Keratinocyte (primary cell): ENCODE results near the gene CCDC170. TPM values are rescaled to one million over a fixed set of nuclear protein-coding genes. Genes with fewer than 3 reads are reported as not detected.

Experiments
- DNase-seq: peaks from one replicate; pipeline ENCODE4 v3.0.0-alpha.2; 2011; ENCODE audit warnings: low read depth, missing footprints, low spot score
- FAIRE-seq: peaks from 2 replicates; lab custom pipeline; 2011; peaks lifted over from hg19 to GRCh38; lab: Jason Lieb, UNC
- H2AFZ ChIP-seq: 2 replicates; pipeline ENCODE4 v1.6.0; 2012; ENCODE audit warnings: low read length, control low read depth, inconsistent platforms; ENCODE audit not compliant: control insufficient read depth
- H3K27ac ChIP-seq: 2 replicates; pipeline ENCODE4 v1.5.1; 2011; ENCODE audit warnings: low read length; ENCODE audit not compliant: control insufficient read depth, insufficient read depth
- H3K27me3 ChIP-seq: 3 replicates; pipeline ENCODE4 v1.6.0; 2011; ENCODE audit warnings: low read length; ENCODE audit not compliant: control insufficient read depth, insufficient read depth; ENCODE audit errors: extremely low read depth
- H3K36me3 ChIP-seq, 2 experiments: 2 replicates in 1 of 2; 3 replicates in 1 of 2; pipeline ENCODE4 v1.5.1; 2011; ENCODE audit warnings: low read length in 2 of 2, mild to moderate bottlenecking in 1 of 2; ENCODE audit not compliant: control insufficient read depth in 2 of 2, insufficient read depth in 2 of 2; ENCODE audit errors: extremely low read depth in 1 of 2
- H3K4me1 ChIP-seq: 3 replicates; pipeline ENCODE4 v1.5.1; 2011; ENCODE audit warnings: low read length; ENCODE audit not compliant: control insufficient read depth, insufficient read depth; ENCODE audit errors: extremely low read depth
- H3K4me2 ChIP-seq: 3 replicates; pipeline ENCODE4 v1.6.0; 2011; ENCODE audit warnings: low read depth, low read length; ENCODE audit not compliant: control insufficient read depth, insufficient read depth; ENCODE audit errors: extremely low read depth
- H3K4me3 ChIP-seq, 3 experiments: fragments of 200-600 bp in 1 of 3; sonication (generic) in 1 of 3; 2 replicates in 2 of 3; 3 replicates in 1 of 3; pipeline ENCODE4 v1.5.1; 2011 to 2016; ENCODE audit warnings: low read length in 3 of 3, mild to moderate bottlenecking in 3 of 3, control low read depth in 2 of 3, inconsistent platforms in 1 of 3, low read depth in 1 of 3, mixed read lengths in 1 of 3, mixed run types in 1 of 3, moderate library complexity in 1 of 3; ENCODE audit not compliant: control insufficient read depth in 2 of 3, insufficient read depth in 2 of 3; ENCODE audit errors: extremely low read depth in 1 of 3
- H3K79me2 ChIP-seq: 2 replicates; pipeline ENCODE4 v1.6.0; 2012; ENCODE audit warnings: low read length; ENCODE audit not compliant: control insufficient read depth, insufficient read depth
- H3K9ac ChIP-seq: 3 replicates; pipeline ENCODE4 v1.6.0; 2011; ENCODE audit warnings: low read length; ENCODE audit not compliant: control insufficient read depth, insufficient read depth; ENCODE audit errors: extremely low read depth
- H3K9me1 ChIP-seq: 3 replicates; pipeline ENCODE4 v1.6.0; 2011; ENCODE audit warnings: low read length; ENCODE audit not compliant: control insufficient read depth, insufficient read depth; ENCODE audit errors: extremely low read depth
- H3K9me3 ChIP-seq: 2 replicates; pipeline ENCODE4 v1.5.1; 2012; ENCODE audit warnings: low read depth, low read length; ENCODE audit not compliant: control insufficient read depth
- H4K20me1 ChIP-seq: 3 replicates; pipeline ENCODE4 v1.6.0; 2011; ENCODE audit warnings: low read length; ENCODE audit not compliant: control insufficient read depth, insufficient read depth; ENCODE audit errors: extremely low read depth
- CTCF ChIP-seq, 3 experiments: IDR thresholded peaks in 1 of 3; conservative IDR thresholded peaks in 1 of 3; optimal IDR thresholded peaks in 1 of 3; 2 replicates in 2 of 3; 3 replicates in 1 of 3; pipeline versions ENCODE3 to v1.5.1; 2011; ENCODE audit warnings: low read length in 3 of 3, mild to moderate bottlenecking in 3 of 3, moderate library complexity in 2 of 3, control low read depth in 1 of 3, inconsistent platforms in 1 of 3; ENCODE audit not compliant: insufficient read depth in 2 of 3; ENCODE audit errors: extremely low read depth in 1 of 3
- EZH2 ChIP-seq: IDR thresholded peaks from one replicate; pipeline ENCODE4 v1.6.1; 2012; ENCODE audit warnings: inconsistent platforms, mild to moderate bottlenecking, low read length, moderate library complexity
- dilution Hi-C: fragments of 300-500 bp; cut with MboI; formaldehyde crosslinking; loops from one replicate; pipeline ENCODE4 v1.7.0; 2020; ENCODE audit warnings: low sequenced_read_pairs; ENCODE audit not compliant: extremely low pct_ligation_motif_present
- polyA plus RNA-seq, 5 experiments: library from polyadenylated mRNA; depleted of rRNA in 3 of 5; stranded (reverse) in 3 of 5; stranded (forward) in 1 of 5; unstranded in 1 of 5; fragments of >200 nt; gene quantifications; 1 replicate in 1 of 5; 2 replicates in 3 of 5; 3 replicates in 1 of 5; pipeline versions ENCODE4 v1.2.1 to v1.2.3, GENCODE V29; 2011 to 2012; ENCODE audit warnings: missing spikeins in 2 of 5, low read depth in 1 of 5, low replicate concordance in 1 of 5

Gene CCDC170
- polyA plus RNA-seq, 1 donor (not counting 4 experiments of a cell fraction or from before 2014, with no cell fraction given) = 0.10 TPM

- H3K9ac ChIP-seq = no peak overlapping the region
- no peak overlapping the region for H3K4me3 ChIP-seq
- no peaks in the 10 kb centered on the region for H3K9me1 ChIP-seq
- TF ChIP-seq EZH2 = no peak
- no peak for TF ChIP-seq CTCF (optimal IDR thresholded peaks at IDR 0.05 in 1 of 3, IDR thresholded peaks at IDR 0.05 in 1 of 3, conservative IDR thresholded peaks at IDR 0.05 in 1 of 3; ENCODE audit: extremely low read depth in 1 of 3, insufficient read depth in 2 of 3, low read length in 3 of 3)
- dilution Hi-C loops = no loop called here
- no peaks in the 10 kb centered on the region for H3K27me3 ChIP-seq
- H2AFZ ChIP-seq = no peak overlapping the region
- H4K20me1 ChIP-seq = no peaks in the 10 kb centered on the region
- no peaks in the 10 kb centered on the region for H3K79me2 ChIP-seq
- no peak overlapping the region for H3K27ac ChIP-seq
- H3K4me1 ChIP-seq = peaks cover 24% of the 10 kb centered on the region
- DNase-seq = no peak
- H3K9me3 ChIP-seq = no peaks in the 10 kb centered on the region
- no peak overlapping the region for H3K4me2 ChIP-seq
- H3K36me3 ChIP-seq = no peaks in the 10 kb centered on the region
- FAIRE-seq = no peak
Observed at GRCh38 chr6:151630991-151631655, 137.3 kb downstream of the CCDC170 start.

GRCh38 chr6:151632415-151632987 lies 138.7 kb downstream of the CCDC170 start:
- Histone ChIP-seq H4K20me1 (no peaks in the 10 kb centered on the region), H3K9me1 (no peaks in the 10 kb centered on the region), H3K27me3 (no peaks in the 10 kb centered on the region), H3K36me3 (no peaks in the 10 kb centered on the region), H3K4me1 (peaks cover 21% of the 10 kb centered on the region), H2AFZ (no peak overlapping the region), H3K4me3 (no peak overlapping the region), H3K9me3 (no peaks in the 10 kb centered on the region), H3K27ac (no peak overlapping the region), H3K9ac (no peak overlapping the region), H3K79me2 (no peaks in the 10 kb centered on the region), H3K4me2 (no peak overlapping the region)
- TF ChIP-seq EZH2 (no peak), CTCF (optimal IDR thresholded peaks at IDR 0.05 in 1 of 3, IDR thresholded peaks at IDR 0.05 in 1 of 3, conservative IDR thresholded peaks at IDR 0.05 in 1 of 3; ENCODE audit: extremely low read depth in 1 of 3, insufficient read depth in 2 of 3, low read length in 3 of 3) (no peak)
- dilution Hi-C loops = no loop called here
- DNase-seq = no peak
- FAIRE-seq = no peak
